SJCRH30 (cell line): Measurements from ENCODE around the gene COL9A1. TPM values are rescaled to one million over a fixed set of nuclear protein-coding genes. Genes with fewer than 3 reads are reported as not detected.
A peak's percentile ranks its signal among the peaks of the same experiment; 100 is the strongest.

Experiments used
- DNase-seq, 2 experiments: peaks; one replicate each; pipeline ENCODE4 v3.0.0-alpha.2; 2015 to 2020
- H3K27ac ChIP-seq: fragments of 250-450 bp; sonication (Bioruptor Pico); 2 replicates; pipeline ENCODE4 v1.5.1; 2020; ENCODE audit warnings: mild to moderate bottlenecking, moderate library complexity
- H3K27me3 ChIP-seq: fragments of 250-450 bp; sonication (Bioruptor Pico); 2 replicates; pipeline ENCODE4 v1.5.1; 2020; ENCODE audit warnings: mild to moderate bottlenecking, moderate library complexity
- H3K36me3 ChIP-seq: fragments of 250-450 bp; sonication (Bioruptor Pico); 2 replicates; pipeline ENCODE4 v1.5.1; 2020; ENCODE audit warnings: mild to moderate bottlenecking, moderate library complexity
- H3K4me1 ChIP-seq: fragments of 250-450 bp; sonication (Bioruptor Pico); 2 replicates; pipeline ENCODE4 v1.5.1; 2020; ENCODE audit warnings: mild to moderate bottlenecking, moderate library complexity
- H3K4me3 ChIP-seq: fragments of 250-450 bp; sonication (Bioruptor Pico); 2 replicates; pipeline ENCODE4 v1.5.1; 2020; ENCODE audit warnings: mild to moderate bottlenecking, moderate library complexity
- H3K9me3 ChIP-seq: fragments of 250-450 bp; sonication (Bioruptor Pico); replicated peaks from 2 replicates; pipeline ENCODE4 v1.5.1; 2020; ENCODE audit warnings: mild to moderate bottlenecking, moderate library complexity
- total RNA-seq: library from RNA; depleted of rRNA; stranded (reverse); fragments of >200 nt; shearing (Covaris generic); gene quantifications from 2 replicates; pipeline ENCODE4 v1.2.3, GENCODE V29; 2014

Gene COL9A1
- total RNA-seq, 1 experiment from 2014 or later, result 4.8 TPM

GRCh38 chr6:70277470-70277869 lies 25.4 kb downstream of the COL9A1 start:
- Histone ChIP-seq H3K27me3 (no peaks in the 10 kb centered on the region), H3K36me3 (no peaks in the 10 kb centered on the region), H3K4me3 (no peak overlapping the region), H3K27ac (no peak overlapping the region), H3K4me1 (peaks cover 10% of the 10 kb centered on the region), H3K9me3 (no peaks in the 10 kb centered on the region)
- DNase-seq, result no peak

GRCh38 chr6:70274338-70274737 lies 28.5 kb downstream of the COL9A1 start:
- Histone ChIP-seq H3K4me3 (no peak overlapping the region), H3K27me3 (no peaks in the 10 kb centered on the region), H3K36me3 (no peaks in the 10 kb centered on the region), H3K4me1 (peaks cover 39% of the 10 kb centered on the region), H3K27ac (no peak overlapping the region), H3K9me3 (no peaks in the 10 kb centered on the region)
- no peak for DNase-seq

GRCh38 chr6:70272071-70272470 lies 30.8 kb downstream of the COL9A1 start:
- Histone ChIP-seq H3K36me3 (no peaks in the 10 kb centered on the region), H3K4me3 (no peak overlapping the region), H3K9me3 (no peaks in the 10 kb centered on the region), H3K27me3 (no peaks in the 10 kb centered on the region), H3K4me1 (peaks cover 37% of the 10 kb centered on the region), H3K27ac (peak overlapping the region; percentile 4; the same call in 1 of the 2 replicates)
- peak in 1 of 2 experiments; percentile 15 for DNase-seq

GRCh38 chr6:70270287-70271005 lies 32.4 kb downstream of the COL9A1 start:
- Histone ChIP-seq H3K27me3 (no peaks in the 10 kb centered on the region), H3K4me3 (peak overlapping the region; percentile 30), H3K27ac (peak overlapping the region; percentile 57), H3K4me1 (peaks cover 37% of the 10 kb centered on the region), H3K9me3 (no peaks in the 10 kb centered on the region), H3K36me3 (no peaks in the 10 kb centered on the region)
- DNase-seq, result peak; percentile 57 to 74

GRCh38 chr6:70266142-70266541 lies 36.7 kb downstream of the COL9A1 start:
- no peak overlapping the region for H3K27ac ChIP-seq
- DNase-seq, result no peak
- no peaks in the 10 kb centered on the region for H3K36me3 ChIP-seq
- H3K27me3 ChIP-seq, result no peaks in the 10 kb centered on the region
- no peaks in the 10 kb centered on the region for H3K9me3 ChIP-seq
- peaks cover 17% of the 10 kb centered on the region for H3K4me1 ChIP-seq
- no peak overlapping the region for H3K4me3 ChIP-seq

GRCh38 chr6:70264306-70264705 lies 38.6 kb downstream of the COL9A1 start:
- no peak overlapping the region for H3K4me3 ChIP-seq
- H3K36me3 ChIP-seq, result no peaks in the 10 kb centered on the region
- no peak for DNase-seq
- peaks cover under 1% of the 10 kb centered on the region; the same call in 1 of the 2 replicates for H3K4me1 ChIP-seq
- H3K27ac ChIP-seq, result no peak overlapping the region
- no peaks in the 10 kb centered on the region for H3K9me3 ChIP-seq
- H3K27me3 ChIP-seq, result no peaks in the 10 kb centered on the region

- Histone ChIP-seq H3K27me3 (no peaks in the 10 kb centered on the region), H3K4me1 (no peaks in the 10 kb centered on the region), H3K27ac (no peak overlapping the region), H3K9me3 (no peaks in the 10 kb centered on the region), H3K4me3 (no peak overlapping the region), H3K36me3 (no peaks in the 10 kb centered on the region)
- DNase-seq, result no peak
Observed at GRCh38 chr6:70258483-70258882, 44.4 kb downstream of the COL9A1 start.

GRCh38 chr6:70257768-70258273 lies 45.1 kb downstream of the COL9A1 start:
- Histone ChIP-seq H3K27me3 (no peaks in the 10 kb centered on the region), H3K9me3 (no peaks in the 10 kb centered on the region), H3K4me1 (no peaks in the 10 kb centered on the region), H3K4me3 (no peak overlapping the region), H3K36me3 (no peaks in the 10 kb centered on the region), H3K27ac (no peak overlapping the region)
- no peak for DNase-seq

GRCh38 chr6:70254784-70255183 lies 48.1 kb downstream of the COL9A1 start:
- Histone ChIP-seq H3K27ac (no peak overlapping the region), H3K9me3 (no peaks in the 10 kb centered on the region), H3K4me3 (no peak overlapping the region), H3K4me1 (no peaks in the 10 kb centered on the region), H3K27me3 (no peaks in the 10 kb centered on the region), H3K36me3 (no peaks in the 10 kb centered on the region)
- no peak for DNase-seq

GRCh38 chr6:70253923-70254322 lies 49.0 kb downstream of the COL9A1 start:
- H3K4me3 ChIP-seq, result no peak overlapping the region

GRCh38 chr6:70252604-70253003 lies 50.3 kb downstream of the COL9A1 start:
- Histone ChIP-seq H3K27ac (no peak overlapping the region), H3K36me3 (no peaks in the 10 kb centered on the region), H3K4me1 (no peaks in the 10 kb centered on the region), H3K4me3 (no peak overlapping the region), H3K9me3 (no peaks in the 10 kb centered on the region), H3K27me3 (no peaks in the 10 kb centered on the region)
- no peak for DNase-seq

More at GRCh38 chr6:70253923-70254322, 49.0 kb downstream of the COL9A1 start:
- Histone ChIP-seq H3K9me3 (no peaks in the 10 kb centered on the region), H3K36me3 (no peaks in the 10 kb centered on the region), H3K27me3 (no peaks in the 10 kb centered on the region), H3K4me1 (no peaks in the 10 kb centered on the region), H3K27ac (no peak overlapping the region)
- DNase-seq, result no peak

- H3K9me3 ChIP-seq, result no peaks in the 10 kb centered on the region
- no peak for DNase-seq
Observed at GRCh38 chr6:70246118-70246517, 56.8 kb downstream of the COL9A1 start.

GRCh38 chr6:70241991-70242420 lies 60.9 kb downstream of the COL9A1 start:
- no peaks in the 10 kb centered on the region for H3K4me1 ChIP-seq
- peak; percentile 9 to 23 for DNase-seq
- no peak overlapping the region for H3K27ac ChIP-seq
- H3K9me3 ChIP-seq, result no peaks in the 10 kb centered on the region
- H3K36me3 ChIP-seq, result no peaks in the 10 kb centered on the region
- H3K4me3 ChIP-seq, result no peak overlapping the region
- no peaks in the 10 kb centered on the region for H3K27me3 ChIP-seq

More at GRCh38 chr6:70246118-70246517, 56.8 kb downstream of the COL9A1 start:
- H3K4me3 ChIP-seq, result no peak overlapping the region
- H3K27ac ChIP-seq, result no peak overlapping the region
- H3K27me3 ChIP-seq, result no peaks in the 10 kb centered on the region
- no peaks in the 10 kb centered on the region for H3K4me1 ChIP-seq
- no peaks in the 10 kb centered on the region for H3K36me3 ChIP-seq

- H3K9me3 ChIP-seq, result no peaks in the 10 kb centered on the region
- H3K4me1 ChIP-seq, result no peaks in the 10 kb centered on the region
- H3K27me3 ChIP-seq, result no peaks in the 10 kb centered on the region
- no peak overlapping the region for H3K4me3 ChIP-seq
- no peaks in the 10 kb centered on the region for H3K36me3 ChIP-seq
- DNase-seq, result no peak
- no peak overlapping the region for H3K27ac ChIP-seq
Observed at GRCh38 chr6:70241031-70241430, 61.9 kb downstream of the COL9A1 start.

GRCh38 chr6:70236343-70236742 lies 66.5 kb downstream of the COL9A1 start:
- H3K27ac ChIP-seq, result no peak overlapping the region
- peaks cover 12% of the 10 kb centered on the region; the same call in 1 of the 2 replicates for H3K4me1 ChIP-seq
- H3K4me3 ChIP-seq, result no peak overlapping the region
- no peak for DNase-seq
- no peaks in the 10 kb centered on the region for H3K9me3 ChIP-seq
- no peaks in the 10 kb centered on the region for H3K27me3 ChIP-seq
- H3K36me3 ChIP-seq, result no peaks in the 10 kb centered on the region
